ENCODE measurements around the gene PTTG1IP. TPM values are rescaled to one million over a fixed set of nuclear protein-coding genes. Genes with fewer than 3 reads are reported as not detected.

Gene PTTG1IP
- polyA plus RNA-seq, 1 donor (not counting 4 experiments of a cell fraction or from before 2014, with no cell fraction given), result 132 TPM

DNA sequence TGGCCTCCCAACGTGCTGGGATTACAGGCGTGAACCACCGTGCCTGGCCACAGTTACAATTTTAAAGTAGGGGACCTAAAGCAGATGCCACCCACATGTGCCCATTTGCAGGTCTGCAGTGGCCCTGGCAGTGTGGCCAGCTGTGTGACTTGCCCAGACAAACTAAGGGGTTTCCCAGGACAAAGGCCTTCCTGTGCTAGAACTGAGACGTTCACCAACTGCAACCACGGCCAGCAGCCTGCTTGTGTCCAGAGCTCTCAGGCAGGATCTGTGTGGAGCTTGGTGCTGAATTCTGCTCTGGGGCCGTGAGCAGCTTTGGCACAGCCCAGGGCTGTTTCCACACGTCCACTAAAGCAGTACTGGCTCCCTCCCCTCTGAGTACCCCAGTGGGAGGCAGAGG is 10.6 kb upstream of the PTTG1IP start:
- Histone ChIP-seq H3K79me2 (ENCODE audit: control insufficient read depth, insufficient read depth, low read length) (no peaks in the 10 kb centered on the region), H3K4me1 (ENCODE audit: control insufficient read depth, extremely low read depth, insufficient read depth, low read length) (peaks cover 27% of the 10 kb centered on the region), H3K4me3 (ENCODE audit: control insufficient read depth in 2 of 3, extremely low read depth in 1 of 3, insufficient read depth in 2 of 3, low read depth in 1 of 3, low read length in 3 of 3) (no peak overlapping the region), H3K36me3 (ENCODE audit: control insufficient read depth in 2 of 2, extremely low read depth in 1 of 2, insufficient read depth in 2 of 2, low read length in 2 of 2) (no peaks in the 10 kb centered on the region), H3K9me3 (ENCODE audit: control insufficient read depth, low read depth, low read length) (no peaks in the 10 kb centered on the region), H3K9me1 (ENCODE audit: control insufficient read depth, extremely low read depth, insufficient read depth, low read length) (no peaks in the 10 kb centered on the region), H3K9ac (ENCODE audit: control insufficient read depth, extremely low read depth, insufficient read depth, low read length) (no peak overlapping the region), H2AFZ (ENCODE audit: control insufficient read depth, low read length) (no peak overlapping the region), H3K27ac (ENCODE audit: control insufficient read depth, insufficient read depth, low read length) (no peak overlapping the region), H3K4me2 (ENCODE audit: control insufficient read depth, extremely low read depth, insufficient read depth, low read depth, low read length) (no peak overlapping the region), H4K20me1 (ENCODE audit: control insufficient read depth, extremely low read depth, insufficient read depth, low read length) (no peaks in the 10 kb centered on the region), H3K27me3 (ENCODE audit: control insufficient read depth, extremely low read depth, insufficient read depth, low read length) (peaks cover 37% of the 10 kb centered on the region)
- FAIRE-seq (no peak), DNase-seq (ENCODE audit: low read depth, low spot score) (no peak)
- TF ChIP-seq EZH2 (IDR thresholded peaks at IDR 0.05; ENCODE audit: low read length), result no peak
- TF ChIP-seq CTCF (optimal IDR thresholded peaks at IDR 0.05 in 1 of 3, IDR thresholded peaks at IDR 0.05 in 1 of 3, conservative IDR thresholded peaks at IDR 0.05 in 1 of 3; ENCODE audit: extremely low read depth in 1 of 3, insufficient read depth in 2 of 3, low read length in 3 of 3), result no peak
- dilution Hi-C loops (cut with MboI; ENCODE audit: extremely low pct_ligation_motif_present, low sequenced_read_pairs), result no loop called here

GRCh38 chr21:44883250-44883649 is 9.8 kb upstream of the PTTG1IP start:
- FAIRE-seq, result no peak
- Histone ChIP-seq H3K9me1 (ENCODE audit: control insufficient read depth, extremely low read depth, insufficient read depth, low read length) (no peaks in the 10 kb centered on the region), H3K36me3 (ENCODE audit: control insufficient read depth in 2 of 2, extremely low read depth in 1 of 2, insufficient read depth in 2 of 2, low read length in 2 of 2) (no peaks in the 10 kb centered on the region), H3K4me1 (ENCODE audit: control insufficient read depth, extremely low read depth, insufficient read depth, low read length) (peaks cover 29% of the 10 kb centered on the region), H3K27me3 (ENCODE audit: control insufficient read depth, extremely low read depth, insufficient read depth, low read length) (peaks cover 28% of the 10 kb centered on the region), H2AFZ (ENCODE audit: control insufficient read depth, low read length) (no peak overlapping the region), H3K79me2 (ENCODE audit: control insufficient read depth, insufficient read depth, low read length) (no peaks in the 10 kb centered on the region), H3K27ac (ENCODE audit: control insufficient read depth, insufficient read depth, low read length) (no peak overlapping the region), H3K9me3 (ENCODE audit: control insufficient read depth, low read depth, low read length) (no peaks in the 10 kb centered on the region), H3K9ac (ENCODE audit: control insufficient read depth, extremely low read depth, insufficient read depth, low read length) (no peak overlapping the region), H3K4me3 (ENCODE audit: control insufficient read depth in 2 of 3, extremely low read depth in 1 of 3, insufficient read depth in 2 of 3, low read depth in 1 of 3, low read length in 3 of 3) (no peak overlapping the region), H3K4me2 (ENCODE audit: control insufficient read depth, extremely low read depth, insufficient read depth, low read depth, low read length) (no peak overlapping the region), H4K20me1 (ENCODE audit: control insufficient read depth, extremely low read depth, insufficient read depth, low read length) (no peaks in the 10 kb centered on the region)
- dilution Hi-C loops (cut with MboI; ENCODE audit: extremely low pct_ligation_motif_present, low sequenced_read_pairs), result no loop called here
- TF ChIP-seq CTCF (optimal IDR thresholded peaks at IDR 0.05 in 1 of 3, IDR thresholded peaks at IDR 0.05 in 1 of 3, conservative IDR thresholded peaks at IDR 0.05 in 1 of 3; ENCODE audit: extremely low read depth in 1 of 3, insufficient read depth in 2 of 3, low read length in 3 of 3), result no peak
- no peak for TF ChIP-seq EZH2 (IDR thresholded peaks at IDR 0.05; ENCODE audit: low read length)
- no peak for DNase-seq (ENCODE audit: low read depth, low spot score)
